Body of pancreas (tissue), 4 donors: ENCODE measurements around the gene MAN2A2. TPM values are rescaled to one million over a fixed set of nuclear protein-coding genes. Genes with fewer than 3 reads are reported as not detected.
"Not testable (repeated sequence)": the region's sequence is repeated elsewhere in the genome, so short reads cannot be mapped to it uniquely, and the experiment has no call there.

Experiments
- ATAC-seq: fragments of 150-250 bp; one replicate; pipeline ENCODE4 v1.9.1; 2016
- DNase-seq, 4 donors: peaks; one replicate each; pipeline ENCODE4 v3.0.0-alpha.2; 2019
- H3K27ac ChIP-seq, 4 donors: fragments of 200-600 bp; sonication (generic); 1 replicate in 3 of 4; 2 replicates in 1 of 4; pipeline versions ENCODE4 v1.5.1 to v1.6.1; 2016 to 2019; ENCODE audit warnings: mild to moderate bottlenecking in 1 of 4, mixed read lengths in 1 of 4, moderate library complexity in 1 of 4
- H3K27me3 ChIP-seq, 2 donors: fragments of 200-600 bp; sonication (generic); one replicate each; pipeline ENCODE4 v1.6.0; 2016; ENCODE audit warnings: mild to moderate bottlenecking in 1 of 2
- H3K36me3 ChIP-seq, 2 donors: fragments of 200-600 bp; sonication (generic); replicated peaks in 1 of 2; 2 replicates each; pipeline ENCODE4 v1.5.1; 2016; ENCODE audit warnings: low read depth in 2 of 2; ENCODE audit not compliant: insufficient read depth in 1 of 2
- H3K4me1 ChIP-seq: fragments of 200-600 bp; sonication (generic); one replicate; pipeline ENCODE4 v1.6.0; 2016
- H3K4me3 ChIP-seq, 2 donors: fragments of 200-600 bp; sonication (generic); 1 replicate in 1 of 2; 2 replicates in 1 of 2; pipeline ENCODE4 v1.5.1; 2016 to 2019
- H3K9me3 ChIP-seq, 3 donors: fragments of 200-600 bp; sonication (generic); 1 replicate in 2 of 3; 2 replicates in 1 of 3; pipeline ENCODE4 v1.5.1; 2016
- POLR2A ChIP-seq, 3 donors: fragments of 450-650 bp; IDR thresholded peaks; one replicate each; pipeline ENCODE4 v1.6.1; 2016; ENCODE audit warnings: antibody characterized with exemption in 3 of 3, mild to moderate bottlenecking in 2 of 3
- WGBS, 2 donors: methylation state at CpG; one replicate each; pipeline ENCODE4 v1.1.5; 2017; 5-methylcytosine and 5-hydroxymethylcytosine counted together
- intact Hi-C: fragments of 100-400 bp; cut with DNase I; formaldehyde crosslinking; loops from one replicate; pipeline ENCODE4 v1.15.1; 2023
- total RNA-seq, 2 donors: library from RNA; depleted of rRNA; stranded (reverse); fragments of >200 nt; gene quantifications; one replicate each; pipeline ENCODE4 v1.1.0, GENCODE V29; 2016
- TF ChIP-seq, protein P1 (sequence below), 7 experiments: fragments of 450-650 bp in 4 of 7; fragments of 200-600 bp in 3 of 7; sonication (generic) in 3 of 7; IDR thresholded peaks; one replicate each; pipeline ENCODE4 v1.5.1; 2016 to 2019; ENCODE audit warnings: antibody characterized with exemption in 7 of 7

MAN2A2 gene
- total RNA-seq, 2 donors from 2014 or later, result 78.9 to 138 TPM

DNA sequence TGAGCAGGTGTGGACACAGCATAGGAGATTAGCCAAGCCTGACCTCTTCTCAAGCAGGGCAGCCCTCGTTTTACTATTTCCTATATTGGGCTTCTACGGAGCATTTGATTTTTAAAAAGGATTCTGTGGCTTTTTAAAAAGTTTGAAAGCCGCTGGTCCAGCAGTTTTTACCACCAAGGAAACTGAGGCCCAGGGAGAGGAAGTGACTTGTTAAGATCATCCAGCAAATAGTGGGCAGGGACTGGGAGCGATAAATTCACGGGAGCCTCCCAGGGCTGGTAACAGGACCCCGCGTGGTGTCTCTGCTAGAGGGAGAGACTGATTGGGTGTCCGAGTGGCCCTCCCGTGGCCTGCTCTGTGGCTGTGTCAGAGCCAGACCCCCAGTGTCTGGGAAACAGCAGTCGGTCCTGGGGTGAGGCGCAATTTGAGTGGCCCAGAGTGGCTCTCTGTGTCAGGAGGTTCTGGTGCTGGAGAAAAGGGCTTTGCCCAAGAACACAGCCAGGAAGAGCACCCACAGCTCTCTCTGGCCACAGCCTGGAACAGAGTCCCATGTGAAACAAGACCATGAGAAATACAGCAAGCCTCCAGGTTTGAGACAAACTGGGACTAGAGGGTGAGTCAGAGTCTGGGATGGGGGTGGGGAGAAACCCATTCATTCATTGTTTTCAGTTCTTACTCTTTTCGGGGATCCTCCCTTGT lies 30.5 kb upstream of the MAN2A2 start:
- peak; percentile 27 for ATAC-seq

DNA sequence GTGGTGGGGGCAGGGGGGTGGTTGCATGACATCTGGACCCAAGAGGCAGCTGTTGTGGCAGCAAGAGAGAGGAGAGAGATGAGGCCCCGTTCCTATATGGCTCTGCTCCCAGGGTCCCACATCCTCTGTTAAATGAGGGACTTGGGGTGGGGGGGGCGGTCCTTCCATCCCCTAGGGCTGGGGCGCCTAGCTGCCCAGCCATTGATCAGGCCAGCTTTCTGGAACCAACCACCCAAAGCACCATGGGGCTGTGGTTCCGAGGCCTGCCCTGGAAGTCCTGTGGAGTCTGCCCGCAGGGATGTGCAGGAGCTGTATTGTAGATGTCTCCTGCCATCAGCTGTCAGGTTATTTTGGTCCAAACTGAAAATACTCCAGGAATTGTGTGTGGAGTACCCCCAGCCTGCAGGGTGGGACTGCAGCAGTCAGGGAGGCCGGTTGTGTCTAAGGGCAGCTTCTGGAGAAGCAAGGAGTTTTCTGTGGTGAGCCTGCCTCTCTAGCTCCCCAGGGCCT lies 29.6 kb upstream of the MAN2A2 start:
- TF ChIP-seq, protein P1, sequence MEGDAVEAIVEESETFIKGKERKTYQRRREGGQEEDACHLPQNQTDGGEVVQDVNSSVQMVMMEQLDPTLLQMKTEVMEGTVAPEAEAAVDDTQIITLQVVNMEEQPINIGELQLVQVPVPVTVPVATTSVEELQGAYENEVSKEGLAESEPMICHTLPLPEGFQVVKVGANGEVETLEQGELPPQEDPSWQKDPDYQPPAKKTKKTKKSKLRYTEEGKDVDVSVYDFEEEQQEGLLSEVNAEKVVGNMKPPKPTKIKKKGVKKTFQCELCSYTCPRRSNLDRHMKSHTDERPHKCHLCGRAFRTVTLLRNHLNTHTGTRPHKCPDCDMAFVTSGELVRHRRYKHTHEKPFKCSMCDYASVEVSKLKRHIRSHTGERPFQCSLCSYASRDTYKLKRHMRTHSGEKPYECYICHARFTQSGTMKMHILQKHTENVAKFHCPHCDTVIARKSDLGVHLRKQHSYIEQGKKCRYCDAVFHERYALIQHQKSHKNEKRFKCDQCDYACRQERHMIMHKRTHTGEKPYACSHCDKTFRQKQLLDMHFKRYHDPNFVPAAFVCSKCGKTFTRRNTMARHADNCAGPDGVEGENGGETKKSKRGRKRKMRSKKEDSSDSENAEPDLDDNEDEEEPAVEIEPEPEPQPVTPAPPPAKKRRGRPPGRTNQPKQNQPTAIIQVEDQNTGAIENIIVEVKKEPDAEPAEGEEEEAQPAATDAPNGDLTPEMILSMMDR (IDR thresholded peaks at IDR 0.05), result no peak
- no peak for TF ChIP-seq POLR2A (IDR thresholded peaks at IDR 0.05)
- intact Hi-C loops, result no loop called here
- WGBS, 2 donors, result 20 to 35% methylated on average over 1 to 6 of the region's 6 CpGs
- H3K4me1 ChIP-seq, result peaks cover 60% of the 10 kb centered on the region
- DNase-seq (no peak), ATAC-seq (no peak)
- H3K27me3 ChIP-seq, result no peaks in the 10 kb centered on the region
- peaks cover 14 to 20% of the 10 kb centered on the region in 2 donors for H3K36me3 ChIP-seq
- H3K27ac ChIP-seq, result peak overlapping the region; percentile 83 to 95 (median 90)
- no peaks in the 10 kb centered on the region for H3K9me3 ChIP-seq
- peak overlapping the region in 1 of 2 donors; percentile 77 for H3K4me3 ChIP-seq

More for the DNA sequence above, 30.5 kb upstream of the MAN2A2 start:
- H3K36me3 ChIP-seq, result peaks cover 11 to 12% of the 10 kb centered on the region in 2 donors
- intact Hi-C loops, result no loop called here
- TF ChIP-seq POLR2A (IDR thresholded peaks at IDR 0.05), result peak; percentile 72 to 77 (median 74)
- TF ChIP-seq, protein P1 (IDR thresholded peaks at IDR 0.05), result no peak
- 4 to 8% methylated on average over 12 of the region's 12 CpGs for WGBS, 2 donors
- peaks cover 69% of the 10 kb centered on the region for H3K4me1 ChIP-seq
- H3K4me3 ChIP-seq, result peak overlapping the region; percentile 55 to 77
- peak in 3 of 4 donors; percentile 40 to 68 (median 60) for DNase-seq
- peak overlapping the region; percentile 83 to 95 (median 90) for H3K27ac ChIP-seq
- no peaks in the 10 kb centered on the region for H3K9me3 ChIP-seq
- no peaks in the 10 kb centered on the region for H3K27me3 ChIP-seq

DNA sequence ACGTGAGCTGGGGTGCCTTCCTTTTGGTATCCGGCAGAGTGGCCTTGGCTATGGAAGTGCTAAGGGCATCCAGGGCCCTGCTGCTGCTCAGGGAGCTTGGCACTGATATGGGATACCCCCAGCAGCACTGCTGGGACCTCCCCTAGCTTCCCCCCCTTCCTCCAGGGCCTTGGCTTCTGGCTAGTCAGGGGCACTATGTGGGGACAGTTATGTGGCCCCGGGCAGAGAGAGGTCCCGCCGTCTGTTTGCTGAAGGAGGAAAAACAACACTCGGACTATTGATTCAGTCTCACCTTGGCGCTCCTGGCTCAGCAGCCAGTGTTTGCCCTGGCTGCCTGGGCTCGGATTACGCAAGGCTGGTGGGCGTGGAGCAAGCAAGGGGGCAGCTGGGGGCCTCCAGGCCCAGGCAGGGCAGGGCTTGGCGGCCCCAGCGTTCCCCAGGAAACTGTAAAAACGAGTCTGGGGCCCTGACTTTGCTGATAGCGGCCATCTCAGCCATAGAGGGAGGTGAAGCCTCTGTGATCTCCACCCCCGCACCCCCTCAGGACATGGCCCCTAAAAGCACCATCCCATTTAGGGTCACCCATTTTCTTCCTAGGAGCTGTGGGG lies 29.0 kb upstream of the MAN2A2 start:
- intact Hi-C loops, result no loop called here
- 8 to 9% methylated on average over 5 to 15 of the region's 15 CpGs for WGBS, 2 donors
- Histone ChIP-seq H3K27me3 (no peaks in the 10 kb centered on the region), H3K9me3 (no peaks in the 10 kb centered on the region), H3K36me3 (peaks cover 14 to 26% of the 10 kb centered on the region in 2 donors), H3K4me1 (peaks cover 57% of the 10 kb centered on the region), H3K4me3 (no peak overlapping the region), H3K27ac (peak overlapping the region; percentile 83 to 95 (median 90))
- ATAC-seq (peak; percentile 77), DNase-seq (peak; percentile 87 to 92 (median 91))
- TF ChIP-seq, protein P1 (IDR thresholded peaks at IDR 0.05), result peak in 1 of 7 experiments; percentile 5
- peak; percentile 28 to 54 (median 43) for TF ChIP-seq POLR2A (IDR thresholded peaks at IDR 0.05)

DNA sequence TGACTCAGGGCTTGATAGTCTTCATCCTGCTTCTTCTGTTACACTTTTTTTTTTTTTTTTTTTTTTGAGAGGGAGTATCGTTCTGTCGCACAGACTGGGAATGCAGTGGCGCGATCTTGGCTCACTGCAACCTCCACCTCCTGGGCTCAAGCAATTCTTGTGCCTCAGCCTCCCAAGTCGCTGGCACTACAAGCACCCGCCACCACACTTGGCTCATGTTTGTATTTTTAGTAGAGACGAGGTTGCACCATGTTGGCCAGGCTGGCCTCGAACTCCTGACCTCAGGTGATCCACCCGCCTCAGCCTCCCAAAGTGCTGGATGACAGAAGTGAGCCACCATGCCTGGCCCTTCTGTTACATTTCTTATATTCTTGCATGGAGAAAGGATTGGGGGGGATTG lies 28.1 kb upstream of the MAN2A2 start:
- DNase-seq, H3K9me3 ChIP-seq, intact Hi-C loops, ATAC-seq, H3K27me3 ChIP-seq, H3K4me3 ChIP-seq: not testable (repeated sequence)
- Histone ChIP-seq H3K36me3 (peaks cover 14 to 34% of the 10 kb centered on the region in 2 donors), H3K4me1 (peaks cover 48% of the 10 kb centered on the region), H3K27ac (peak overlapping the region in 3 of 4 donors; percentile 23 to 95 (median 87))
- 64% methylated on average over 9 of the region's 9 CpGs for WGBS, 2 donors

DNA sequence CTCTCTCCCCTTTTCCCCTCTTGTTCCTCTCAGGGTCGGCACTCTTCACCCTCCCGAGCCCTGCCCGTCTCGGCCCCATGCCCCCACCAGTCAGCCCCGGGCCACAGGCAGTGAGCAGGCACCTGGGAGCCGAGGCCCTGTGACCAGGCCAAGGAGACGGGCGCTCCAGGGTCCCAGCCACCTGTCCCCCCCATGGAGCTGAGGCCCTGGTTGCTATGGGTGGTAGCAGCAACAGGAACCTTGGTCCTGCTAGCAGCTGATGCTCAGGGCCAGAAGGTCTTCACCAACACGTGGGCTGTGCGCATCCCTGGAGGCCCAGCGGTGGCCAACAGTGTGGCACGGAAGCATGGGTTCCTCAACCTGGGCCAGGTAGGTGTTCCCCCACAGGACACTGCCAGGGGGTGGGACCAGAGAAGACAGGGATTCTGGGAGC lies 27.5 kb upstream of the MAN2A2 start:
- no peaks in the 10 kb centered on the region for H3K9me3 ChIP-seq
- peaks cover 42% of the 10 kb centered on the region for H3K4me1 ChIP-seq
- no peak for DNase-seq
- 91 to 96% methylated on average over 7 of the region's 12 CpGs for WGBS, 2 donors
- intact Hi-C loops, result no loop called here
- no peak for TF ChIP-seq POLR2A (IDR thresholded peaks at IDR 0.05)
- TF ChIP-seq, protein P1 (IDR thresholded peaks at IDR 0.05), result no peak
- H3K27me3 ChIP-seq, result no peaks in the 10 kb centered on the region
- peak overlapping the region in 2 of 4 donors; percentile 23 to 34 for H3K27ac ChIP-seq
- ATAC-seq, result no peak
- no peak overlapping the region for H3K4me3 ChIP-seq
- peaks cover 14 to 38% of the 10 kb centered on the region in 2 donors for H3K36me3 ChIP-seq
